Measurements from ENCODE around the gene NFIX.

Gene NFIX

DNA sequence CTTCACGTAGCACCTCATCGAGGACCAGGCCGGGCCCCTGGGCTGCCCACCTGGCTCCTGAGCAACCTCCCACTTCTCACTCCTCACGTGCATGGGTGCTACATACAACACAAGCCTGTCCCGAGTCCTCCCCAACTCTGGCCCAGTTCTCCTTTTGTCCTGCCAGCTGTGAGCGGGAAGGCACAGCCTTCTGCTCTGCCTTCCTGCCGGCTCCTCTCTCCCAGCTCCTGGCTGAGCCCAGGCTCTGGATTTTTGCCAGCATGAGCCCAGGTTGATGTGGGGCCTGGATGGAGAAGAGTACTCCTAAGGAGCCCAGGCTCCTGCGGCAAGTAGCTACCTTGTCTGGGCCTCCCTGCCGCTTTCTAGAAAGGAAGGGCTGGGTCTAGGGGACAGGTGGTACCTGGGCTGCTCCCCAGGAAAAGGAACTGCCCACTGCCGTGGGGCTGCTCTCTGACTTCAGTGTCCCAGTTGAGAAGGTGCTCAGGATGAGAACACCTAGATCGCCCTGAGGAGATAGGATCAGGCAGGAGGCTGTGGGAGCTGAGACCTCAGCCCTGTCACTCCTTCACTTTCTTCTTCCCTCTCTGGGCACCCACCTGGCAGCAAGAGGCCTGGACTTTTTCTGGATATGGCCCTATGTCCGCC lies 83.7 kb downstream of the NFIX start:
- in situ Hi-C loops (cut with MboI; ENCODE audit: low sequenced_read_pairs, unreplicated experiment), result no loop called here
- no peak for TF ChIP-seq CTCF (IDR thresholded peaks at IDR 0.05; ENCODE audit: borderline replicate concordance, control extremely low read depth, extremely low read depth, insufficient read depth, missing control alignments)
- DNase-seq (ENCODE audit: low spot score), result no peak

DNA sequence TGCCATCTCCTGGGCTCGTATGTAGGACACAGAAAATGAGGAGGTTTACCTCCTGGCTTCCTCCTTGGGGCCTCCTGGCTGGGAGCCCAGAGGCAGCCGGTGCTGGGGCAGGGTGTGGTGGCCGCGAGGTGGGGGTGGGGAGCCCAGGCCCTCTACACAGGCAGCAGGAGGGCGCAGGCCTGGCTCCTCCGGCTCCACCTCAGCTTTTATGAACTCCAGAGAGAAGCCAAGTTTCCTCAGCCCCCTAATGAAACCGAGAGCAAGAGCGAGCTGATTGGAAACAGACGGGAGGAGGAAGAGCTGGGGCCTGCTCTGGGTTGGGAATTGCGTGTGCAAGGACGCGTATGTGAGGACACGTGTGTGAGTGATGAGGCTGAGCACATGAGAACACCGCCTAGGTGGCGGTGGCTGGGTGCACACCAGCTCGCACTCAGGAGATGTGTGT lies 84.3 kb downstream of the NFIX start:
- DNase-seq (ENCODE audit: low spot score), result no peak
- in situ Hi-C loops (cut with MboI; ENCODE audit: low sequenced_read_pairs, unreplicated experiment), result no loop called here
- TF ChIP-seq CTCF (IDR thresholded peaks at IDR 0.05; ENCODE audit: borderline replicate concordance, control extremely low read depth, extremely low read depth, insufficient read depth, missing control alignments), result no peak

DNA sequence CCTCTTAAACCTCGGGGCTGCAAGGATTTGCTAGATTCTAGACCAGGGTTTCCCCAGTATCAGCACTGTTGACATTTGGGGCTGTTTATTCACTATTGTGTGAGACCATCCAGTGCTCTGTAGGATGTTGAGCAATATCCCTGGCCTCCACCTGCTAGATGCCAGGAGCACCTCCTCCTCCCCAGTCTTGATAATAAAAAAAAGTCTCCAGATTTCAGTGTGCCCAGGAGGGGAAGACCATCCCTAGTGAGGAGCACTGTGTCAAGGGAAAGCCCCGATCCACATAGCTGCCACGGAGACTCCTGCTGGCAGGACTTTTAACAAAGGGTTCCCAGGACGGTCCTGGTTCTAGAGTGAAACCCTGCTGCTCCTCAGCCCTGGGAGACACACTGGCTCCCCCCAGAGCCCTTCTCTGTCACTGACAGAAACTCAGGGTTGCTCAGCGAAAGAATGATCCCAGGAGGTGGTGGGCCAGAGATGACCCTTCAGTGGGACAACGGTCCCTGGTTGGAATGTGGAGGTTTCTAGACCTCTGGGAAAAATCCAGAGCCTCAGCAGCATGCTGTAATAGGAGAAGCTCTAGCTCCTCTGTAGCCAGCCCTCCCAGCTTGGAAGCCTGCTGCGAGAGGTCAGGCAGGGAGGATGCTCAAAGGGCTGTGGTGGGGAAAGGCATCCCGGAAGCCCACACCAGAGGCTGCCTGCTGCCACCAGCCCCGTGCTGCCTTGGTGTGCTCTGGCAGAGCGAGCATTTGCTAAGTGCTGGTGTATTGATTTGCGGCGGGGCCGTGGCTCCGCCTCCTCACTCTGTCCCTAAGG lies 87.1 kb downstream of the NFIX start:
- DNase-seq (ENCODE audit: low spot score), result no peak
- TF ChIP-seq CTCF (IDR thresholded peaks at IDR 0.05; ENCODE audit: borderline replicate concordance, control extremely low read depth, extremely low read depth, insufficient read depth, missing control alignments), result no peak
- in situ Hi-C loops (cut with MboI; ENCODE audit: low sequenced_read_pairs, unreplicated experiment), result no loop called here

DNA sequence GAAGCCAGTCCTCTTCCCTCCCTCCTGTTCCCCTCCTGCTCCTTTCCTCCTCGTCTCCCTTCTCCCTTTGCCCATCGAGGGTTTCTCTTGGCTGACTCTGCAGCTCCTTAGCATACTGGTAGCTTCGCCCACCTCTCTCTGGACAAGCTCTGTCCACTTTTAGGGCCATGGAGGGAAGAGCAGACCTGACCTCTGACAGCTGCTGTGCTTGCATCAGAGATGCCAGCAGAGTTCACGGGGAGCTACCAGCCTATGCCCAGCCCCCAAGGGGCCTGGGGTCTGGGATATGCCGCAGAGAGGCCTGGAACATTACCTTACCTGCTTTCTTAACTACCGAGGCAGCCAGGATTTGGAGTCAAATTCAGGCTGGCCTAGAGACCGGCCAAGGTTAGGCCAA lies 87.7 kb downstream of the NFIX start:
- in situ Hi-C loops (cut with MboI; ENCODE audit: low sequenced_read_pairs, unreplicated experiment), result no loop called here
- no peak for DNase-seq (ENCODE audit: low spot score)
- no peak for TF ChIP-seq CTCF (IDR thresholded peaks at IDR 0.05; ENCODE audit: borderline replicate concordance, control extremely low read depth, extremely low read depth, insufficient read depth, missing control alignments)

DNA sequence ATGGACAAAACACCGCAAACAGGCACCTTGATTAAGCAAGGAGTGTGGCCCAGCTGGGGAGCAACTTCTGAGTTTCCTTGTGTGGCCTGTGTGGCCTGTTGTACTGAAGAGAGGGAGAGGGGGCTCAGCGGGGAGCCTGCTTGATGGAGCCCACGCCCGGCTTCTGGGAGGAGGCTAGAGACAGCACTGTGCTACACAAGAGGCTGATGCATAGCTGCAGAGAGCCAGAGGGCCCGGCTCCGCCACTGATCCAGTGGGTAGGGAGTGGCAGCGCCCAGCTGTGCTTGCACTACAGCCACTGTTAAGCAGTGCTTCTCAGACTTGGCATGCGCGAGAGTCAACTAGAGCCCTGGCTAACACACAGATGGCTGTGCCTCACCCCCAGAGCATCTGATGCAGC lies 88.4 kb downstream of the NFIX start:
- in situ Hi-C loops (cut with MboI; ENCODE audit: low sequenced_read_pairs, unreplicated experiment), result no loop called here
- no peak for DNase-seq (ENCODE audit: low spot score)
- TF ChIP-seq CTCF (IDR thresholded peaks at IDR 0.05; ENCODE audit: borderline replicate concordance, control extremely low read depth, extremely low read depth, insufficient read depth, missing control alignments), result no peak

DNA sequence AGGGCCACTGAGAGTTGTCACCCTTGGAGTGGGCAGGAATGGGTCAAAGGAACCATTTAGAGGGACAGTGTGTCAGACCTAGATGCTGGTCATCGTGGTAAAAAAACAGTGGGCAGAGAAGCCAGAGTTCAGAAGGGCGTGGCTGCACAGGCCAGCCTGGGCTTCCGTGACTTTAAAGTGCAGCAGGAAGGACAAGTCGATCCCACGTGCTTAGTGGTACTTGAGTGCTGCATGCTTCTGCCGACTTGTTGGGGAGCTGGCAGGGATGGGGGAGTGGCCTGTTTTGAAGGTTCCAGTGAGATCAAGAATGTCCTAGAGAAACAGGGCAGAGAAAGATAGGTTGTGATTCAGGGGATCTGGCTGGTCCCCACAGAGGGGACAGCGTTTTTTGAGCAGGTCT lies 90.4 kb downstream of the NFIX start:
- in situ Hi-C loops (cut with MboI; ENCODE audit: low sequenced_read_pairs, unreplicated experiment), result no loop called here
- no peak for TF ChIP-seq CTCF (IDR thresholded peaks at IDR 0.05; ENCODE audit: borderline replicate concordance, control extremely low read depth, extremely low read depth, insufficient read depth, missing control alignments)
- no peak for DNase-seq (ENCODE audit: low spot score)
